GM12874 (cell line): Measurements from ENCODE around the gene MAOB.

ENCODE experiments used
- CTCF ChIP-seq: IDR thresholded peaks from 2 replicates; pipeline ENCODE4 v1.5.1; 2011; ENCODE audit warnings: low read depth, mild to moderate bottlenecking, control low read depth, low read length, moderate library complexity; ENCODE audit not compliant: insufficient read depth

Gene MAOB

GRCh38 chrX:43882294-43882681 is at the start of gene MAOB:
Gene MAOB (minus strand): TSS chrX:43882450. CDS start chrX:43882299, 151 bp downstream.
- TF ChIP-seq CTCF = no peak

- TF ChIP-seq CTCF = no peak
Observed at GRCh38 chrX:43910012-43910411, 27.8 kb upstream of the MAOB start.

GRCh38 chrX:43909141-43909540 is 26.9 kb upstream of the MAOB start:
- TF ChIP-seq CTCF = no peak

- no peak for TF ChIP-seq CTCF
Observed at GRCh38 chrX:43899878-43900815, 17.9 kb upstream of the MAOB start.

GRCh38 chrX:43898406-43899035 is 16.3 kb upstream of the MAOB start:
- TF ChIP-seq CTCF = no peak

- TF ChIP-seq CTCF = no peak
Observed at GRCh38 chrX:43897290-43897689, 15.0 kb upstream of the MAOB start.

GRCh38 chrX:43892336-43892870 is 10.2 kb upstream of the MAOB start:
- TF ChIP-seq CTCF = no peak
